Islet of Langerhans (tissue), 1 donor: ENCODE results near the gene DAO.
"Not testable (repeated sequence)": the region's sequence is repeated elsewhere in the genome, so short reads cannot be mapped to it uniquely, and the experiment has no call there.

ENCODE experiments used
- FAIRE-seq: peaks from one replicate; lab custom pipeline; 2011; peaks lifted over from hg19 to GRCh38; lab: Jason Lieb, UNC

Gene DAO

DNA sequence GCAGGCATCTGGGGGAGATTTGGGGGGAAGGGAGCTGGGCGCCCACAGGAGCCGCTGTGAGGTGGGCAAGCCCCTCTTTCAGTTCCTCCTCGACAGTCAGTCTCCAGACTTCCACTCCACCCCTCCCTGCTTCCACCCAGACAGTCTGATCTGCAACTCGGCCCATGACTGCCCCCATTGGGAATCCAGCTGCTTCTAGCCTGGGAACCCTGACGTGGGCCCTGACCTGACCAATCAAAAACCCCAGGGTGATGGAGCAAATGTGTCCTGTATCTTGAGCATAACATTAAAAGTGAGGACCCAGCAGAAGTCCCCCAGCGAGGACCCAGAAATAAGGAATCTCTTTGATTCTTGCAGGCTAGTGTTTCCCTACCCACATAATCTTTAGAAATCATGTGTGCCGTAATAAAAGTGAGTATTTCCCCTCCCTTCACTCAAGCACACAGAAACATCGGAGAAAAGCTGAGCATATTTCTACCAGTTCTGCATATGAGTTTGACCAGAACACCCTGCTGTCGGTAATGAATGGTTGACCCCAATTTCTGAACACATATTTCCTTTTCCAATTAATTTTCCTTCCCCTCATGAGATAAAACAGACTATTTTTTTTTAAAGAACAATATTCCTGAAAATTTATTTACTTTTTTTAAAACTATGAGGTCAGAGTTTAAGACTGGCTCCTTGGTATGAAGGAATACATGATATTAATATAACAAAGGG lies 28.9 kb upstream of the DAO start:
- FAIRE-seq = no peak

DNA sequence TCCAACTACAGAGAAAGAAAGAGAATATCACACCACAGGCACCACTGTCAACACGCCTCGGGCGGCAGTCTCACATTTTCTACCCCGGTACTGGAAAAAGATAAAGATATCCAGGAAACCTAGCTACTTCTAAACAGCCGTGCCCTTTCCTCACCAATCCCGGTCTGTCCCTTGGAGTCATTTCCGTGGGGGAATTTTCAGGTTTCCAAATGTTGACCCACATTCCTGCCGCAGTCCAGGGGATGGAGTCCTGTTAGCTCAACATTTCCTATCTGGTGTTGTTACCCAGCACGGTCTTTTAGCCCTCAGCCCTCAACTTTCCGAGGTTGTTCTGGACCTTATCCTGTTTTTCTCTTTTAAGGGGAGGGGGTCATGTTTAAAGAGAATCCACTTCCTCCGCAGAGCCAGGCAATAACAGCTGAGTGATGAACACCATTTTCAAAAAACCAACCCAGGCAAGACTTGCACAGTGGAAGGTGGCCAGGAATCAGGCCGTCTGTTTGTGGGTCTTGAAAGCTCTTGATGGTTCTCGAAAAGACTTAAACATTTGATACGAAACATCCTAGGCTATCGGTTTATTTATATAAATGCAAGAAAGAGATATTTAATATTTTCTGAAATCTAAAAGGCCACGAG lies 27.1 kb upstream of the DAO start:
- no peak for FAIRE-seq

DNA sequence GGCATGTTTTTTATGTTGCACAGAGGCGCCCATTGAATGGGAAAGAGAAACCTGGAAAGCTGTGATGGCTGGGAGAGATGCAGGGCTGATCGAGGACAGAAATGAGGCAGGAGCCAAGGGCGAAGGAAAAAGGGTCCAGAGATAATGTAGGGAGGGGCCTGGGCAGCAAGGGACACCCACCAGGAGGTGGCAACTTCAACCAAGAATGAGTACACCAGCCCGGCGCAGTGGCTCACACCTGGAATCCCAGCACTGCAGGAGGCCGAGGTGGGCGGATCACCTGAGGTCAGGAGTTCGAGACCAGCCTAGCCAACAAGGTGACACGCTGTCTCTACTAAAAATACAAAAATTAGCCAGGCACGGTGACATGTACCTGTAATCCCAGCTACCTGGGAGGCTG lies 26.5 kb upstream of the DAO start:
- no peak for FAIRE-seq

DNA sequence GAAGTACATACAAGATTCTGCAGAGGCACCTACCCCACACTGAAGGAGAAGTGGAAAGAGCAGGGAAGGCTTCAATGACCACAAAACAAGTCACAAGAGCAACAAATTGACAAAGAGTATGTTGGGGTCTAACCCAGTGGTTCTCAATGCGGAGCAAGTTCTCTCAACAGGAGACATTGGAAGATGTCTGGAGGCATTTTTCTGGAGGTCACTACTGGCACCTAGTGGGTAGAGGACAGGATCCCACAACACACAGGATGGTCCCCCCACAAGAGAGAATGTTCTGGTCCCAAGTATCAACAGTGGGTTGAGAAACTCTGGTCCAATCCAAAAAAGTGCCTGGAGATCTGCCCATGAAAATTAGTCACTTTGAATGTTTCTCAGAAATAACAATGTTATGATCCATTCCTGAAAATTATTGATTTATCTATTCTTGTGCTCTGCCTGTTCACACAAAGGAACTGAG lies 25.9 kb upstream of the DAO start:
- no peak for FAIRE-seq

DNA sequence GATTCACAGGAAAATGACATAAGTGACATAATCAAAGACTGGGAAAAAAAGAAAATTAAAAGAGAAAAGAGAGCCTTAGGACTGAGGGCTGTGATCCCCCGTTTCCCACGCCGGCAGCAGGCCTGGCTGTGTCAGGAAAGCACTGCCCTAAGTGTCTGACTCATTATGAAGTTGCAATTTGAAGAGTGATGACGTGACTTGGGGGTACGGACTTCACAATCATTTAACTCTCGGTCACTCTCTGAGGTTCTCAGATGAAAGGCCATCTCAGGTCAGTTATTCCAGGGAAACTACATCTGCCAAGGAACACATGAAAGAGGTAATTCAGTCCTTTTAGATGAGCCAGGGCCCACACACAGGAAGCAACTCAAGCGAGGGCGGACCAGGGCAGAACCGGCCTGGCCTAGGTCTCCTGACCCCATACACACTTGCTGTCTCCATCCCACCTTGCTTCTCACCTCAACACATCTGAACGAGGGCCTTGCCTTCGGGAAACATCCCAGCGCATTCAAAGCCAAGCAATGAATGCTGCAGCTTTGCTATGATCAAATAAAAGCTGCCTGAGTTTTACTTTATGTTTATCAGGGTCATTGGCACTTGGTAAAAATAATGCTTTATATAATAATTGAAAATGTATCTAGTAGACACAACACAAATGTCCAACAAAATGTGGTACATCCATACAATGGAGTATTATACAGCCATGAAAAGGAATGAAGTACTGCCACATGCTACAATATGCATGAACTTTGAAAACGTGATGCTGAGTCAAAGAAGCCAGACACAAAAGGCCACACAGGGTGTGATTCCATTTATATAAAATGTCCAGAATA lies 25.2 kb upstream of the DAO start:
- no peak for FAIRE-seq

DNA sequence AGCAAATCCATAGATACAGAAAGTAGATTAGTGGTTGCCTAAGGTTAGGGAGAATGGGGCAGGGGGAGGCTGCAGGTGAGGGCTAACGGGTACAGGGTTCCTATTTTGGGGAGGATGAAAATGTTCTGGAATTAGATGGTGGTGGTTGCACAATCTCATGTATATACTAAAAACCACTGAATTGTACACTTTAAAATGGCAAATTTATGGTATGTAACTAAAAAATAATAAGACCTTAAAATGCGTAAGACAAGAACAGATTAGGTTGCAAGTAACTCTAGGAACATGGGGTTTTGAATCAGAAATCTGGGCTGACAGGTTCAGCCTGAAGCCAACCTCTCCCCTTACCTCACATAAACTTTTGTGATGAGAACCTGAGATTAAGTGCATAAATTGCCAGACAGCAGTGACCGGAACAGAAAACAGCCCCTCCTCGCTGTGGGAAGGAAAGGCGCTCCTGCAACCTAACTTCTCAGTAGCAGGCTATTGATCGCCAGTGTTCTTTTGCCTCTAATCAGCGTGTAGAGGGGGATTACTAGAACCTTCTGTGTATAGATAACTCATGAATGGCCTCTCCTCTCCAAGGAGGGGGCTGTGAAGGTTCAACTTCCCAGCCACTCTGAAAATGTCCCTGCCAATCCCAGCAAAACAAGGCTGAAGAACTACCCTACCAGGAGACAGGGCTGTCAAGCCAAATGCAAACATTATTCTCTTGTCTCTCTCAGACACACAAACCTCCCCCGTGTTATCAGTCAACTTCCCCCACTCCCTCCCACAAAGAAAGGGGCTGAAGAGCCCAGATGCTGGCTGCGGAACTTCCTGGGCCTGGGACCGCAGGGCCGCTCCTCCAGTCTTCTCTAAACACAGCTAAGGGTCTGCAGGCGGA lies 24.4 kb upstream of the DAO start:
- no peak for FAIRE-seq

DNA sequence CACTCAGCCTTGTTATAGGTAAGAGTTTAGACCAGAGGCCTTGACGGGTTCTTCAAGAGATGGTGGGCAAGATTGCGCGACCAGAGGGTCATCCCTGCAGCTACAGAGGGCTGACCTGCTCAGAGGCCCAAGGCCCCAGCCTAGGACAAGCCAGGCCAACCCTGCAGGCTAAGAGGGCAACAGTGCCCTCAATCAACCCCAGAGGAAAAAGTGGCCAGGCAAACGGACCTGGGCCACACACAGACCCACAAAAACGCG lies 23.8 kb upstream of the DAO start:
- FAIRE-seq = no peak

DNA sequence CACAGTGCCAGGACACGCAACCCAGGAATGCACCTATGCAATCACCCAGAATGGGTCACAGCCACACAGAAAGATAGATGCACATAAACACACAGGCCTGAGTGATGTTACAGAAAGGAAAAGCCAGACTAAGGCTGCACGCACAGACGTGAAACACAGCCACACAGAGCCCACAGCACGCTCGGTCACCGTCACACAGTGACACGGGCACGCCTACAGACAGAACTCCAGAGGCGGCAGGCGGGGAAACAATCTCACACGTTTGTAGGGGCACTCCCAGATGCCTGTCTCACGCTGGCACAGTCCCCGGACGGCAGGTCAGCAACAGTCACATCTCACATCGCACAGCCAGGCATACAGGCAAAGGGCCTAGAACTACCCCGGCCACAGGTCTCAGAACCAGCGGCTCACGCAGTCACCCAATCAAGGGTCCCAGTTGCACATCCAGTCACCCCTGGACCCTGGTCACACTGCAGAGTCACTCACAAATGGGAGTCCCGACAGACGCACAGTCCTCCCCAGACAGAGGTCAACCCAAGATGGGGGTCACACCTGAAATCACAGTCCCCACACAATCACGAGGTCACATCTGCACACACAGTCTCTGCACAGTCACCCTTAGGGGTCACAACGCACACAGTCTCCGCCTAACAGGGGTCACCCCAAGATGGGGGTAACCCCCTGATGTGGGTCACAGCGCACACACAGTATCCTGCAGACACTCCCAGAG lies 23.3 kb upstream of the DAO start:
- FAIRE-seq = no peak

DNA sequence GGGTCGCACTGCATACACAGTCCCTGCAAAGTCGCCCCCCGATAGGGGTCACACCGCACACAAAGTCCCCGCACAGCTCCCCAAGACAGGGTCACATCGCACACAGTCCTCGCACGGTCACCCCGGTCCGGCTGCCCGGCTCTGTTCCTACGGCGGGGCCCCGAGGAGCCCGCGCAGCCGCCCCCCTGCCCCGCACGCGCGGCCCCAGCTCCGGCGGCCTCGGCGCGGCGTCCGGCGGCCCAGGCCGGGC lies 22.8 kb upstream of the DAO start:
- no peak for FAIRE-seq

DNA sequence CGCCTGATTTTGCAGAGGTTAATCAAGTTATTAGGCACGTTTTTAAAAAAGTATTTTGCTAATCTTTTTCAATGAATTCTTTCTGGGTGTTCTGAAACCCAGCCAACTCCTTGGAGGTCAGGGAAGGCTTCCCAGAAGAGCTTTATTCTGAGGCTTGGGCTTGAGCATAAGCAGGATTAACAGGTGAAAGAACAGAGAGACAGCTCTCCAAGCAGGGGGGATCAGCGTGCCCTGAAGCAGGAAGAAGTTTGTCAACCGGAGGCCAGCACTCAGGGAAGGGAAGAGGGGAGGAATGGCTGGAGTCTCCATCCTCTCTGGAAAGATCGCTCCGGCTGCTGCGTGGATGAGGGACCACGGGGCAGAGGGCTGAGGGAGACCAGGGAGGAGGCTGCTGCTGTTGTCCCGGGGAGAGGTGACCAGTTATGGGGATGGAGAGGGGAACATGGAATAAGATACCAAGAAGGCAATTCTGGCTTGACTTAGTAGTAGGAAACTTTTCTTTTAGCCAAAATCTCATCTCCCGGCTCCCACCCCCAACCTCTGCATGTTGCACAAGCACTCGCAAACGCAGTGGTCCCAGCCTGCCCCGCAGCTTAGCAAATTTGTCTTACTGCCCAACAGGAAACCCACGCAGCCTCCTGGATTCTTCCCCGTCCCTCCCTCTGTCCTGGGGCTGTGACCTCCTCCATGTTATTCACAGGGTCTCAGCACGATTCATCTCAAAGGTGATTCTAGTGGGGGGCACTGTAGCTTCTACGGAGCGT lies 21.4 kb upstream of the DAO start:
- no peak for FAIRE-seq

DNA sequence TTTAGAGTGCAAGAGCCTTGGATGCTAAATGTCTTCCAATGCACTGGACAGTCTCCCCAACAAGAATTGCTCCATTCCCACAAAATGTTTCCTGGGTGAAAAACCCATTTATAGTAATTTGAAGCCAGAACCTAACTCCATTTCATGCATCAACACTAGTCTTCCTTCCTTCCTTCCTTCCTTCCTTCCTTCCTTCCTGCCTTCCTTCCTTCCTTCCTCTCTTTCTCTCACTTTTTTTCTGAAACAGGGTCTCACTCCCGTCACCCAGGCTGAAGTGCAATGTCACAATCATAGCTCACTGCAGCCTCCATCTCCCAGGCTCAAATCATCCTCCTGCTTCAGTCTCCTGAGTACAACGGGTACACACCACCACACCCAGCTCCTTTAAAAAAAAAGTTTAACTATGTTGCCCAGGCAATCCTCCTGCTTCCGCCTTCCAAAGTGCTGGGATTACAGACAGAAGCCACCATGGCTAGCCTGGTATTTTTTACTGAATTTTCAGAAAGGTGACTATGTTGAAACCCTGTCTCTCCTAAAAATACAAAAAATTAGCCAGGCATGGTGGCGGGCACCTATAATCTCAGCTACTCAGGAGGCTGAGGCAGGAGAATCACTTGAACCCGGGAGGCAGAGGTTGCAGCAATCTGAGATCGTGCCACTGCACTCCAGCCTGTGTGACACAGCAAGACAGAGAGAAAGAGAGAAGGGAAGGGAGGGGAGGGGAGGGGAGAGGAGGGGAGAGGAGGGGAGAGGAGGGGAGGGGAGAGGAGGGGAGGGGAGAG lies 20.6 kb upstream of the DAO start:
- FAIRE-seq = not testable (repeated sequence)

DNA sequence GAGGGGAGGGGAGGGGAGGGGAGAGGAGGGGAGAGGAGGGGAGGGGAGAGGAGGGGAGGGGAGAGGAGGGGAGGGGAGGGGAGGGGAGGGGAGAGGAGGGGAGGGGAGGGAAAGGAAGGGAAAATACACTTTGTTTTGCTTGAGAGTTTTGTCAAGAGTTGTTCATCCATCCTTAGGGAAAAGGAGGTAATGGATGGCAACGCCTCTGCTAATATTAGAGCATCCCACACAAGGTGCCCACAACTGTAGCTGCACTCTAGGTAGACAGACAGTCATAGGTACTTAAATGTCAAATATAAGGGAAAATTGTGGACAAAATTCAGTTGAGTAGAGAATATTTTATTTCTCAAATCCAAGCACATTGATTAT lies 20.0 kb upstream of the DAO start:
- no peak for FAIRE-seq

DNA sequence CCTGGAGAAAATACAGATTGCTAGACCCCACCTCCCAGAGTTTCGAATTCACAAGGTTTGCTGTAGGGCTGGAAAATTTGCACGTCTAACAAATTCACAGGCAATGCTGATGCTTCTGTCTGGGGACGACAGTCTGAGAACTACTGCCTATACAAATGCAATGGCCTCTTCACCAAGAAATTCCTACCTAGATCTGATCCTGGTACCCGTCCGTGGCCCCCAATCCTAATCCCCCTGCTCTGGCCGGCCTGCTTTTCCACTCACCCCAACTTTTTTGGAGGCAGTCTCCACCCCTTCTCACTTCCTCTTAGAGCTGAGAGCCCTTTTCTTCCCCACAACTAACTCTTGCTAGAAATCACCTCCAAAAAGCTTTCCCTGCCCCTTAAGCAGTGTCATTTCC lies 19.4 kb upstream of the DAO start:
- FAIRE-seq = no peak

DNA sequence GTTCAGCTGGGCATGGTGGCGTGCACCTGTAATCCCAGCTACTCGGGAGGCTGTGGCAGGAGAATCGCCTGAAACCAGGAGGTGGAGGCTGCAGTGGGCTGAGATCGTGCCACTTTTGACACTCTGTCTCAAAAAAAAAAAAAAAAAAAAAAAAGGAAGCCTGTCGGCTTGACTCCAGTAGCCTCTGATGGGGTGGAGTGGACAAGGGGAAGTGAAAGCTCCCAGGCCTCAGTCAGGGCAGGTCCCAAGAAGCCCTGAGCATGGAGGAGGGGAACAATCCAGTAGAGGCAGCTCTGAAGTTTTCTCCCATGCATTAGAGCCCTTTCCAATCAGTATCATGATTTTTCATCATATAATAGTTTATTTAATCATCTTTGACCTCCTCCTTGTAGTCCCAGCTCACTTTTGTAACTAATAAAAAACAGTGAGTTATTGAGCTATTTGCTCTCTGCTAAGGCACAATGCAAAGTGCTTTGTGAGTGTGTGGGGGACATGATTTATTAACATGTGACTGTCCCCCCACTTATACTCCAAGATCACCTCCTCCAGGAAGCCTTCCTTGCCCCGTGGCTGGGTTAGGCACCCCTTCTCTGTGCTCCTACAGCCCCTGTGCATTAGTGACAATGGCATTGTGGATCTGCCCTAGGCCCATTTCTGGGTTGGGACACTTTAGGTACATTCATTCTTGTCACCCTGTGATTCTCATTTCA lies 17.9 kb upstream of the DAO start:
- no peak for FAIRE-seq

DNA sequence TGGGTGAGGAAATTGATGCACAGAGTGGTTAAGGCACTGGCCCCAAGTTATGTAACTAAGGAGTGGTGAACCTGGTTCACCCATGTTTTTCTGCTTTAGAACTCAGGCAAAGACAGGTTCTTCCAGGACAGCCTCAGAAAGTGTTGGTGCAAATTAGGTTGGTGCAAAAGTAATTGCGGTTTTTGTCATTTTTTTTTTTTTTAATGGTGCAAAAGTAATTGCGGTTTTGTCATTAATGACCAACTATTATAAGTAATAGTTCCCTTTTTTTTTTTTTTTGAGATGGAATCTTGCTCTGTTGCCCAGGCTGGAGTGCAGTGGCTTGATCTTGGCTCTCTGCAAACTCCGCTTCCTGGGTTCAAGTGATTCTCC lies 17.3 kb upstream of the DAO start:
- FAIRE-seq = no peak

DNA sequence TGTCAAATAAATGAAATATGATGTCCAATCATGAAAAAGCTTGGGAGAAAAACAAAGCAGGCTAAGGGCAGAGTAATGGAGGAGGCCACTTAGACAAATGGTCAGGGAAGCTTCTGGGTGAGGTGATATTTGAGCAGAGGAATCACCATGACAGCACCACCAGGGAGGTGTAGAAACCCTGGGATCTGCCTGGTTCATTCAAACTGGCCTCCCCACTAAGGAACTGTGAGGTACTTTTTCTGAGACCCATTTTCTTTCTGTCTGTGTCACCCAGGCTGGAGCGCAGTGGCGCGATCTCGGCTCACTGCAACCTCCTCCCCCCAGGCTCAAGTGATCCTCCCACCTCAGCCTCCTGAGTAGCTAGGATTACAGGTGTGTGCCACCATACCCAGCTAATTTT lies 14.7 kb upstream of the DAO start:
- FAIRE-seq = no peak

DNA sequence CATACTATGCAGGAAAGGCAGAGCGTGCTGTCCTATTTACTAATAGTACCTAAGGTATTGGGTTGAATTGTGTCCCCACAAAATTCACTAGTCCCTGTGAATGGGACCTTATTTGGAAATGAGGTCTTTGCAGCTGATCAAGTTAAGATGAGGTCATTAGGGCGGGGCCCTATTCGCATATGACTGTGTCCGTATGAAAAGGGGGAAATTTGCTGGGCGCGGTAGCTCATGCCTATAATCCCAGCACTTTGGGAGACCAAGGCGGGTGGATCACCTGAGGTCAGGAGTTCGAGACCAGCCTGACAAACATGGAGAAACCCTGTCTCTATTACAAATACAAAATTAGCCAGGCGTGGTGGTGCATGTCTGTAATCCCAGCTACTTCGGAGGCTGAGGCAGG lies 13.8 kb upstream of the DAO start:
- not testable (repeated sequence) for FAIRE-seq

DNA sequence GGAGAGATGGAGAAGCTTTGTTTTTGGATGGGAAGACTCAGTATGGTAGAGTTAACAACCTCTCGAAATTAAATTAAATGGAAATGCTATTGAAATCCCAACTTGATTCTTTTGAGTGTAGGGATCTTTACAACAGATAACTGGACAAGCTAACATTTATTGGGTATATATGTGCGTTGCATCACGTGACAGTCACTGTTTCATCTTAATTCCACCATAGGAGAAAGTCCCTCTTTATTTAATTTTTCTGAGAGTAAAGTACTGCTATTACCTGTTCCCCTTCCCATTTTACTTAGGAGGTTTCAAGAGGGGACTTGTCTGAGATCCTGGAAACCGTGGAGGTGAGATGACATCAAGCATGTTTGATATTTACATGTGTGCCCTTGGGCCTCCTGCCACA lies 11.1 kb upstream of the DAO start:
- no peak for FAIRE-seq

DNA sequence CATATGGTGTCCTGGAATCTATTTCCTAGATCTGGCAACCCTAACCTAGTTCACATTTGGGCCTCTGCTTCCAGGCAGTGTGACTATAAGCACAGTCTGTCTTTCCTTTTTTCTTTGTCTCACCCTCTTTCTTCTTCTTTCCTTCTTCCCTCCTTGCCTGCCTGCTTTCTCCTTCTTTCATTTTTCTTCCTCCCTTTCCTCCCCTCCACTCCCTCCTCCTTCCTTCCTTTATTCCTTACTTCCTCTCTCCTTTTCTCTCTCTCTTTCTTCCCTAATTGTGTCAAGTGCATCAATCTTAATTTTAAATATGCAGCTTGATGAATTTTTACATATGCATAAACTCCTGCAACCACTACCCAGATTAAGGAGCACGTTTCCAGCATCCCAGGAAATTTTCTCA lies 4.6 kb upstream of the DAO start:
- FAIRE-seq = no peak

DNA sequence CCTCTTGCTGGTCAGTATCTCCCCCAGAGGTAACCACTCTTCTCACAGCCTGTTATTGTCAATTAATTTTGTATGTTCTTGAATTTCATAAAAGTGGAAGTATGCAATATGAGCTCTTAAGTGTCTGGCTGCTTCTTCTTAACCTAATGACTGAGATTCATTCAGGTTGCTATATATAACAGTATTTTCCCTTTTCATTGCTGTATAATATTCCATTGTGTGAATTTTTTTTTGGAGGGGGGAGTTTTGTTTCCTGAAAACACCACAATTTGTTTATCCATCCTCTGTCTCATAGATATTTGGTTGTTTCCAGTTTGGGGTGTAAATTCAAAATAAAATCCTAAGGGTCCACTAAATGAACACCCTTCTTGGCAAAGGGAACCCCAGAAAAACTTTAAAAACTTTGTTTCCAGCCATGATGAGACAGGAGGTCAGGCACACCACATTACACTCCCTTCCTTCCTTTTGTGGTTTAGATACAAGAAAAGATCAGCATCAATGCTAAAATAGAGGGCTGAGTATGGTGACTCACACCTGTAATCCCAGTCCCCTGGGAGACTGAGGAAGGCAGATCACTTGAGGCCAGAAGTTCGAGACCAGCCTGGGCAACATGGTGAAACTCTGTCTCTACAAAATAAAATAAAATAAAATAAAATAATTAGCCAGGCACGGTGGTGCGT lies 4.1 kb upstream of the DAO start:
- FAIRE-seq = no peak
